Activated T-cell treated with anti-CD3 and anti-CD28 coated beads for 1 hour (primary cell): ENCODE results near the gene RINL.

Experiments
- DNase-seq: peaks from one replicate; pipeline ENCODE4 v3.0.0-alpha.2; 2020; ENCODE audit warnings: low read depth

Gene RINL

GRCh38 chr19:38849147-38849859 is 28.8 kb downstream of the RINL start:
- DNase-seq = peak; percentile 98

- DNase-seq = no peak
These were observed 29.6 kb downstream of the RINL start for GRCh38 chr19:38848299-38849146.

- no peak for DNase-seq
These were observed 32.0 kb downstream of the RINL start for GRCh38 chr19:38846097-38846496.

- DNase-seq = no peak
These were observed 32.6 kb downstream of the RINL start for GRCh38 chr19:38845374-38846024.

- no peak for DNase-seq
These were observed 33.9 kb downstream of the RINL start for GRCh38 chr19:38844093-38844686.

GRCh38 chr19:38843175-38843758 is 34.8 kb downstream of the RINL start:
- no peak for DNase-seq

- DNase-seq = peak; percentile 44
These were observed 35.5 kb downstream of the RINL start for GRCh38 chr19:38842439-38843174.

- DNase-seq = peak; percentile 35
These were observed 36.2 kb downstream of the RINL start for GRCh38 chr19:38841787-38842438.

- DNase-seq = no peak
These were observed 36.8 kb downstream of the RINL start for GRCh38 chr19:38841180-38841766.

GRCh38 chr19:38840583-38840968 is 37.5 kb downstream of the RINL start:
- DNase-seq = no peak

- DNase-seq = no peak
These were observed 38.1 kb downstream of the RINL start for GRCh38 chr19:38839816-38840582.

- DNase-seq = no peak
These were observed 38.9 kb downstream of the RINL start for GRCh38 chr19:38838986-38839761.

GRCh38 chr19:38838208-38838985 is 39.7 kb downstream of the RINL start:
- peak; percentile 24 for DNase-seq

- DNase-seq = no peak
These were observed 40.4 kb downstream of the RINL start for GRCh38 chr19:38837656-38838121.

- DNase-seq = no peak
These were observed 41.0 kb downstream of the RINL start for GRCh38 chr19:38836983-38837626.

- no peak for DNase-seq
These were observed 41.7 kb downstream of the RINL start for GRCh38 chr19:38836159-38836982.

GRCh38 chr19:38834590-38834989 is 43.5 kb downstream of the RINL start:
- no peak for DNase-seq
